ENCODE data around the gene ATP8A2.

- TF ChIP-seq CTCF (IDR thresholded peaks at IDR 0.05) (no peak), EP300 (IDR thresholded peaks at IDR 0.05) (no peak), POLR2AphosphoS5 (IDR thresholded peaks at IDR 0.05) (no peak), POLR2A (IDR thresholded peaks at IDR 0.05; ENCODE audit: low read depth) (no peak)
These were observed 649.1 kb downstream of the ATP8A2 start for GRCh38 chr13:26020891-26021290.
